ENCODE data around the gene C16orf78.

DNA sequence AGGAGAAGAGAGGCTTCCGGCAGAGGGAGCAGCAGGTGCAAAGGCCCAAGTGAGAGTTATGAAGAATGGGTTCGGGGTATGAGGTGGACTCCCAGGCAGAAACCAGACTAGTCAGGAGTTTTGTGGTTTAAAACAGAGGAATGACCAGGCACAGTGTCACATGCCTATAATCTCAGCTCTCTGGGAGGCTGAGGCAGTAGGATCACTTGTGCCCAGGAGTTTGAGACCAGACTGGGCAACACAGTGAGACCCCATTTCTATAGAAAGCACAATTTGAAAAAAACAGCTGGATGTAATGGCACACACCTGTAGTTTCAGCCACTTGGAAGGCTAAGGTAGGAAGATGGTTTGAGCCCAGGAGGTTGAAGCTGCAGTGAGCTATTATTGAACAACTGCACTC is 43.8 kb downstream of the C16orf78 start:
- TF ChIP-seq POLR2A (IDR thresholded peaks at IDR 0.05; ENCODE audit: low read length), result no peak
- no peak for TF ChIP-seq GATA1 (IDR thresholded peaks at IDR 0.05; ENCODE audit: low read depth, low read length)
